HPDE6-E6E7 (cell line): ENCODE results near the gene SLC26A3.
"Not testable (repeated sequence)": the region's sequence is repeated elsewhere in the genome, so short reads cannot be mapped to it uniquely, and the experiment has no call there.

ENCODE experiments used
- DNase-seq: peaks from one replicate; pipeline ENCODE4 v3.0.0; 2011; ENCODE audit warnings: missing footprints; ENCODE audit errors: extremely low spot score

The SLC26A3 gene

GRCh38 chr7:107803009-107803610 lies at the start of gene SLC26A3:
TSS of gene SLC26A3 (minus strand) at chr7:107803223. CDS start at chr7:107794509, 8,714 bp downstream.
- no peak for DNase-seq

- no peak for DNase-seq
Measured at GRCh38 chr7:107850643-107851042, 47.6 kb upstream of the SLC26A3 start.

- DNase-seq, result no peak
Measured at GRCh38 chr7:107850216-107850615, 47.2 kb upstream of the SLC26A3 start.

GRCh38 chr7:107848211-107848610 lies 45.2 kb upstream of the SLC26A3 start:
- not testable (repeated sequence) for DNase-seq

- not testable (repeated sequence) for DNase-seq
Measured at GRCh38 chr7:107847836-107848175, 44.8 kb upstream of the SLC26A3 start.

GRCh38 chr7:107847168-107847835 lies 44.3 kb upstream of the SLC26A3 start:
- DNase-seq, result no peak

- DNase-seq, result no peak
Measured at GRCh38 chr7:107846324-107846723, 43.3 kb upstream of the SLC26A3 start.

- no peak for DNase-seq
Measured at GRCh38 chr7:107843184-107843583, 40.2 kb upstream of the SLC26A3 start.

- no peak for DNase-seq
Measured at GRCh38 chr7:107842213-107842612, 39.2 kb upstream of the SLC26A3 start.

GRCh38 chr7:107838816-107839565 lies 36.0 kb upstream of the SLC26A3 start:
- DNase-seq, result no peak

- DNase-seq, result no peak
Measured at GRCh38 chr7:107838024-107838601, 35.1 kb upstream of the SLC26A3 start.

- DNase-seq, result no peak
Measured at GRCh38 chr7:107837145-107837512, 34.1 kb upstream of the SLC26A3 start.

GRCh38 chr7:107836237-107837144 lies 33.5 kb upstream of the SLC26A3 start:
- DNase-seq, result no peak

GRCh38 chr7:107834401-107834800 lies 31.4 kb upstream of the SLC26A3 start:
- DNase-seq, result no peak

- no peak for DNase-seq
Measured at GRCh38 chr7:107833684-107834106, 30.7 kb upstream of the SLC26A3 start.

GRCh38 chr7:107830420-107830819 lies 27.4 kb upstream of the SLC26A3 start:
- DNase-seq, result no peak

- no peak for DNase-seq
Measured at GRCh38 chr7:107828540-107828939, 25.5 kb upstream of the SLC26A3 start.

GRCh38 chr7:107827501-107827900 lies 24.5 kb upstream of the SLC26A3 start:
- DNase-seq, result no peak

- no peak for DNase-seq
Measured at GRCh38 chr7:107826451-107826850, 23.4 kb upstream of the SLC26A3 start.

- no peak for DNase-seq
Measured at GRCh38 chr7:107824858-107825257, 21.8 kb upstream of the SLC26A3 start.

GRCh38 chr7:107818622-107819021 lies 15.6 kb upstream of the SLC26A3 start:
- no peak for DNase-seq
